Fibroblast of the aortic adventitia (primary cell): ENCODE data around the gene NEDD9. TPM values are rescaled to one million over a fixed set of nuclear protein-coding genes. Genes with fewer than 3 reads are reported as not detected.

ENCODE experiments used
- DNase-seq: peaks from one replicate; pipeline ENCODE4 v3.0.0-alpha.2; 2010; ENCODE audit warnings: low read depth
- H3K4me3 ChIP-seq: 2 replicates; pipeline ENCODE4 v1.5.1; 2011; ENCODE audit warnings: low read depth, mild to moderate bottlenecking, control low read depth, low read length, moderate library complexity
- total RNA-seq: library from RNA; depleted of rRNA; stranded (reverse); fragments of >200 nt; gene quantifications from 2 replicates; pipeline ENCODE4 v1.2.3, GENCODE V29; 2012; ENCODE audit warnings: low replicate concordance
- TF ChIP-seq, protein P1 (sequence below): IDR thresholded peaks from 2 replicates; pipeline ENCODE4 v1.5.1; 2011; ENCODE audit warnings: mild to moderate bottlenecking, low read length, control low read depth, inconsistent platforms; ENCODE audit not compliant: insufficient read depth

Gene NEDD9, protein sequence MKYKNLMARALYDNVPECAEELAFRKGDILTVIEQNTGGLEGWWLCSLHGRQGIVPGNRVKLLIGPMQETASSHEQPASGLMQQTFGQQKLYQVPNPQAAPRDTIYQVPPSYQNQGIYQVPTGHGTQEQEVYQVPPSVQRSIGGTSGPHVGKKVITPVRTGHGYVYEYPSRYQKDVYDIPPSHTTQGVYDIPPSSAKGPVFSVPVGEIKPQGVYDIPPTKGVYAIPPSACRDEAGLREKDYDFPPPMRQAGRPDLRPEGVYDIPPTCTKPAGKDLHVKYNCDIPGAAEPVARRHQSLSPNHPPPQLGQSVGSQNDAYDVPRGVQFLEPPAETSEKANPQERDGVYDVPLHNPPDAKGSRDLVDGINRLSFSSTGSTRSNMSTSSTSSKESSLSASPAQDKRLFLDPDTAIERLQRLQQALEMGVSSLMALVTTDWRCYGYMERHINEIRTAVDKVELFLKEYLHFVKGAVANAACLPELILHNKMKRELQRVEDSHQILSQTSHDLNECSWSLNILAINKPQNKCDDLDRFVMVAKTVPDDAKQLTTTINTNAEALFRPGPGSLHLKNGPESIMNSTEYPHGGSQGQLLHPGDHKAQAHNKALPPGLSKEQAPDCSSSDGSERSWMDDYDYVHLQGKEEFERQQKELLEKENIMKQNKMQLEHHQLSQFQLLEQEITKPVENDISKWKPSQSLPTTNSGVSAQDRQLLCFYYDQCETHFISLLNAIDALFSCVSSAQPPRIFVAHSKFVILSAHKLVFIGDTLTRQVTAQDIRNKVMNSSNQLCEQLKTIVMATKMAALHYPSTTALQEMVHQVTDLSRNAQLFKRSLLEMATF
- total RNA-seq: 0.33 and 0.36 TPM in 2 replicates

- TF ChIP-seq, protein P1, sequence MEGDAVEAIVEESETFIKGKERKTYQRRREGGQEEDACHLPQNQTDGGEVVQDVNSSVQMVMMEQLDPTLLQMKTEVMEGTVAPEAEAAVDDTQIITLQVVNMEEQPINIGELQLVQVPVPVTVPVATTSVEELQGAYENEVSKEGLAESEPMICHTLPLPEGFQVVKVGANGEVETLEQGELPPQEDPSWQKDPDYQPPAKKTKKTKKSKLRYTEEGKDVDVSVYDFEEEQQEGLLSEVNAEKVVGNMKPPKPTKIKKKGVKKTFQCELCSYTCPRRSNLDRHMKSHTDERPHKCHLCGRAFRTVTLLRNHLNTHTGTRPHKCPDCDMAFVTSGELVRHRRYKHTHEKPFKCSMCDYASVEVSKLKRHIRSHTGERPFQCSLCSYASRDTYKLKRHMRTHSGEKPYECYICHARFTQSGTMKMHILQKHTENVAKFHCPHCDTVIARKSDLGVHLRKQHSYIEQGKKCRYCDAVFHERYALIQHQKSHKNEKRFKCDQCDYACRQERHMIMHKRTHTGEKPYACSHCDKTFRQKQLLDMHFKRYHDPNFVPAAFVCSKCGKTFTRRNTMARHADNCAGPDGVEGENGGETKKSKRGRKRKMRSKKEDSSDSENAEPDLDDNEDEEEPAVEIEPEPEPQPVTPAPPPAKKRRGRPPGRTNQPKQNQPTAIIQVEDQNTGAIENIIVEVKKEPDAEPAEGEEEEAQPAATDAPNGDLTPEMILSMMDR: no peak
- peak; percentile 89 for DNase-seq
- H3K4me3 ChIP-seq: peak within 1 kb of the TSS; percentile 64
Observed at GRCh38 chr6:11232193-11232769, at the start of gene NEDD9. Gene NEDD9 (minus strand): TSS chr6:11232668. CDS start chr6:11232515, 153 bp downstream.

GRCh38 chr6:11282245-11282644 lies 49.8 kb upstream of the NEDD9 start:
- H3K4me3 ChIP-seq: no peak overlapping the region
- TF ChIP-seq, protein P1: no peak
- no peak for DNase-seq

GRCh38 chr6:11280394-11280793 lies 47.9 kb upstream of the NEDD9 start:
- H3K4me3 ChIP-seq: no peak overlapping the region
- no peak for DNase-seq
- TF ChIP-seq, protein P1: no peak

DNA sequence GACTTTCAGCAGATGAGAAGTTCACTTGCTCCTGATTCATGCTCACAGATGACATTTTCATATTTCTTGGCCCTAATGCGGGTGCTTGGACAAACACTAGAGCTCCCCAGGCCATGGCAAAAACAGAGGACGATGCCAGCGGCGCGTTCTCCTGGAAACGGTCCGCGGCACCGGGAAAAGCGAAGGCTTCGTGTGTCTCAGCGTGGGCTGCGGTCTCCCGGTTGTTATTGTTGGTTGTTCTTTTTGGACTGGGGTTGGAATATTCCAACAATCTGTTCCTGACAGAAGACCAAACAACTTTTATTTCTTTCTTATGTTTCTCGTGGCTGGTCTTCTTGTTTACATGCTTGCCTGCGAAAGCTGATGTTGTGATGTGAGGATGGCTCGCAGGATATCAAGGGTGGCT lies 46.8 kb upstream of the NEDD9 start:
- TF ChIP-seq, protein P1: no peak
- H3K4me3 ChIP-seq: no peak overlapping the region
- no peak for DNase-seq

- TF ChIP-seq, protein P1: no peak
- no peak overlapping the region for H3K4me3 ChIP-seq
Observed at GRCh38 chr6:11278207-11278559, 45.7 kb upstream of the NEDD9 start.

GRCh38 chr6:11277275-11278206 lies 45.1 kb upstream of the NEDD9 start:
- no peak overlapping the region for H3K4me3 ChIP-seq
- peak; percentile 16 for DNase-seq
- TF ChIP-seq, protein P1: no peak

More at GRCh38 chr6:11278207-11278559, 45.7 kb upstream of the NEDD9 start:
- no peak for DNase-seq
